Measurements from ENCODE around the gene LRRC52.
"Not testable (repeated sequence)": the region's sequence is repeated elsewhere in the genome, so short reads cannot be mapped to it uniquely, and the experiment has no call there.

The LRRC52 gene

DNA sequence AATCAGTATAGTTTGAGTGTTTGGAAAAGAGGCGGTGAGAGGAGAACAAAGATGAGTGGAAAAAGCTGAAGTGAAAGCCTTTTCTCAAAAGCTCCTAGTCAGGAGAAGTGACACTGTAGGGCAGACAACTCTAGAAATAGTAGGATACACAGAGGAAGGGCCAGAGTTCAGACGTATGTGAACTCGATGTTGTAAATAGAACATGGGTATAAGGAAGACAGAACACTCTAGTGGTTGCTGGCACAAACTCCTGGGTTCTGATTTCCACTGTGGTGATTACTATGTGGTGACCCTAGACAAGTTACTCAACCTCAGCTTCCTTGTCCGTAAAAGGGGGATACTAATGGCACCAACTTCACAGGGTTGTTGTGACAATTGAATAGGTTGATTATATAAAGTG lies 57.0 kb downstream of the LRRC52 start:
- TF ChIP-seq, protein P1, sequence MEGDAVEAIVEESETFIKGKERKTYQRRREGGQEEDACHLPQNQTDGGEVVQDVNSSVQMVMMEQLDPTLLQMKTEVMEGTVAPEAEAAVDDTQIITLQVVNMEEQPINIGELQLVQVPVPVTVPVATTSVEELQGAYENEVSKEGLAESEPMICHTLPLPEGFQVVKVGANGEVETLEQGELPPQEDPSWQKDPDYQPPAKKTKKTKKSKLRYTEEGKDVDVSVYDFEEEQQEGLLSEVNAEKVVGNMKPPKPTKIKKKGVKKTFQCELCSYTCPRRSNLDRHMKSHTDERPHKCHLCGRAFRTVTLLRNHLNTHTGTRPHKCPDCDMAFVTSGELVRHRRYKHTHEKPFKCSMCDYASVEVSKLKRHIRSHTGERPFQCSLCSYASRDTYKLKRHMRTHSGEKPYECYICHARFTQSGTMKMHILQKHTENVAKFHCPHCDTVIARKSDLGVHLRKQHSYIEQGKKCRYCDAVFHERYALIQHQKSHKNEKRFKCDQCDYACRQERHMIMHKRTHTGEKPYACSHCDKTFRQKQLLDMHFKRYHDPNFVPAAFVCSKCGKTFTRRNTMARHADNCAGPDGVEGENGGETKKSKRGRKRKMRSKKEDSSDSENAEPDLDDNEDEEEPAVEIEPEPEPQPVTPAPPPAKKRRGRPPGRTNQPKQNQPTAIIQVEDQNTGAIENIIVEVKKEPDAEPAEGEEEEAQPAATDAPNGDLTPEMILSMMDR (IDR thresholded peaks at IDR 0.05; ENCODE audit: low read depth, low read length, missing control alignments): no peak
- DNase-seq (ENCODE audit: low read depth): no peak
- in situ Hi-C loops (cut with HindIII; ENCODE audit: low sequenced_read_pairs): no loop called here
- H3K4me3 ChIP-seq (ENCODE audit: low read depth, low read length): no peak overlapping the region

DNA sequence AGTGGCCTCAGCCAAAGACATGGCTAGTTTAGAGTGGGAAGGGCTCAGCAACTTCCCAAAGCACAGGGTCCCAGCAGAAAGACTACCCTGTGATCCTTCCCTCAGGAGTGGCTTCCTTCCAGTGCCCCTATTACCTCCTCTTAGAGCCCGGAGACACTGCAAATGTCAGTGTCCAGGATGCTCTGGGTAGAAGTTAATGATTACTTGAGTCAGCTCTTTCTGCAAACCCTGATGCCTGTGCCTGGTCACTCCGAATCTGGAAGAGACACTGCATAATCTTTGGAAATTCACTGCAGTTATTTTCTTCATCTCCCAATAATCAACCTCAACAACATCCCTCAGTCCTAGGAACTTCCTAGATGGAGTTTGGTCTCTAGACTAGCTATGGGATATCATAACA lies 60.0 kb downstream of the LRRC52 start:
- DNase-seq (ENCODE audit: low read depth): no peak
- in situ Hi-C loops (cut with HindIII; ENCODE audit: low sequenced_read_pairs): no loop called here
- H3K4me3 ChIP-seq (ENCODE audit: low read depth, low read length): no peak overlapping the region
- TF ChIP-seq, protein P1 (IDR thresholded peaks at IDR 0.05; ENCODE audit: low read depth, low read length, missing control alignments): no peak

DNA sequence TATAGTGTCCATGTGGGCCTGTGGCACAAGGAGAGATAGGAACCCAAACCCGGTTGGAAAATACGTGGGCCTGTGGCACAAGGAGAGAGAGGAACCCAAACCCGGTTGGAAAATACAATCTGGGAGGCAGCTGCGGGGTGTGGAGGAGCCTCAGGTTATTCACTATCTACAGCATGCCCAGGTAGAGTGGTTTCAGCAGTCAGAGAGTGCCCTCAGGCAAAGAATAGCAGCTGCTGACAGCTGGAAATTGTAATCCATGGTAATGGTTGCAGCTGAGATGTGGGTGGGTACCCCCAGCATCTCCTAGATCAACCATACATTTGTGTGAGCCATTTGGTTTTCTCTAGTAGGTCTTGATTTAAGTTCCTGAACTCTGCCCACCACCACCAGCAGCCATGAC lies 61.4 kb downstream of the LRRC52 start:
- TF ChIP-seq, protein P1 (IDR thresholded peaks at IDR 0.05; ENCODE audit: low read depth, low read length, missing control alignments): no peak
- in situ Hi-C loops (cut with HindIII; ENCODE audit: low sequenced_read_pairs): no loop called here
- no peak overlapping the region for H3K4me3 ChIP-seq (ENCODE audit: low read depth, low read length)
- no peak for DNase-seq (ENCODE audit: low read depth)

DNA sequence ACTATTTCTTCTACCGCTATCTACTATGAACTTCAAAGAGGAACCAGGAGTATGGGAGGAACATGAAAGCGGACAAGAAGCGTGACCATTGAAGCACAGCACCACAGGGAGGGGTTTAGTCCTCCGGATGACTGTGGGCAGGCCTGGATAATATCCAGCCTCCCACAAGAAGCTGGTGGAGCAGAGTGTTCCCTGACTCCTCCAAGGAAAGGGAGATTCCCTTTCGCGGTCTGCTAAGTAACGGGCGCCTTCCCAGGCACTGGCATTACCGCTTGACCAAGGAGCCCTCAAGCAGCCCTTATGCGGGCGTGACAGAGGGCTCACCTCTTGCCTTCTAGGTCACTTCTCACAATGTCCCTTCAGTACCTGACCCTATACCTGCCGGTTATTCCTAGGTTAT lies 62.9 kb downstream of the LRRC52 start:
- DNase-seq (ENCODE audit: low read depth); H3K4me3 ChIP-seq (ENCODE audit: low read depth, low read length); in situ Hi-C loops (cut with HindIII; ENCODE audit: low sequenced_read_pairs): not testable (repeated sequence)

DNA sequence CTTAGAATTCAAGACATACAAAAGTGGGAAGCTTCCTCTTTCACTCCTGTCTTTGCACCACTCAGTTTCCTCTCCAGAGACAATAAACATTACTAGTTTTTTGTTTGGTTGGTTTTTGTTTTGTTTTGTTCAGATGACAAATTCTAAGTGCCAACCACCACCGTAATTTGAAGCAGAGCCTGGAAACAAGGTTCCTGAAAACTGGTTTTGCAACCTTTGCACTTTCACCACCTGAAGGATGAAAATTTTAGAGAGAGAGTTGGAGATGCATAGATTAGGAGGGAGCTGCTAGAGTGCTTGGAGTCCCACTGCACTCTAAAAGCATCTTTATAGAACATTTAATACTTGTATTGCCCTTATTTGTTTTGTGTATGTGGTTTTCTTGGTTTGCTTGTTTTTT lies 67.1 kb downstream of the LRRC52 start:
- DNase-seq (ENCODE audit: low read depth): no peak

DNA sequence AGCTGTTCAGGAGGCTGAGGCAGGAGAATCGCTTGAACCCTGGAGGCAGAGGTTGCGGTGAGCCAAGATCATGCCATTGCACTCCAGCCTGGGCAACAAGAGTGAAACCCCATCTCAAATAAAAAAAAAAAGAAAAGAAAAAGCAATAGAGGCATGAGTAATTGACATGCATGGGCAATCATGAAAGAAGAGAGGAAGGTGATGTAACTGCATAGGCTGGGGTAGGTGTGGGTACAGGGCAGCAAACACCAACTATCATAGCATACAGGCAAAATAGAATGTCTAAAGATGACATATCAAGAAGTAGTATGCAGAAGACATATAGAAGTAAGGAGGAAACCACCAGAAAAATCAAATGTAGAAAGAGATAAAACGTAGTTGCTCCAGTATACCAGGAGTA lies 68.3 kb downstream of the LRRC52 start:
- TF ChIP-seq, protein P1 (IDR thresholded peaks at IDR 0.05; ENCODE audit: low read depth, low read length, missing control alignments): no peak

More for the DNA sequence above, 67.1 kb downstream of the LRRC52 start:
- no peak overlapping the region for H3K4me3 ChIP-seq (ENCODE audit: low read depth, low read length)
- in situ Hi-C loops (cut with HindIII; ENCODE audit: low sequenced_read_pairs): no loop called here
- TF ChIP-seq, protein P1 (IDR thresholded peaks at IDR 0.05; ENCODE audit: low read depth, low read length, missing control alignments): no peak

More for the DNA sequence above, 68.3 kb downstream of the LRRC52 start:
- H3K4me3 ChIP-seq (ENCODE audit: low read depth, low read length): no peak overlapping the region
- in situ Hi-C loops (cut with HindIII; ENCODE audit: low sequenced_read_pairs): no loop called here
- no peak for DNase-seq (ENCODE audit: low read depth)

Data from astrocyte of the cerebellum (primary cell).